GM23338 (cell line): ENCODE data around the gene ITGB5. TPM values are rescaled to one million over a fixed set of nuclear protein-coding genes. Genes with fewer than 3 reads are reported as not detected.

Source experiments
- ATAC-seq: fragments of 200-7000 bp; cut with Tn5 transposase; 3 replicates; pipeline ENCODE4 v1.9.1; 2020
- DNase-seq: peaks from one replicate; pipeline ENCODE4 v3.0.0-alpha.2; 2015; ENCODE audit warnings: low spot score
- H2AFZ ChIP-seq: fragments of 200-600 bp; sonication (generic); 2 replicates; pipeline ENCODE4 v1.8.0; 2016; ENCODE audit warnings: antibody characterized with exemption, mild to moderate bottlenecking, moderate library complexity
- H3F3A ChIP-seq: fragments of 200-600 bp; sonication (generic); replicated peaks from 2 replicates; pipeline ENCODE4 v1.8.0; 2017; ENCODE audit warnings: antibody characterized with exemption, mixed run types, low read depth
- H3K27ac ChIP-seq: fragments of 200-600 bp; sonication (generic); 2 replicates; pipeline ENCODE4 v1.6.1; 2016; ENCODE audit warnings: low read depth
- H3K27me3 ChIP-seq: fragments of 200-600 bp; sonication (generic); 2 replicates; pipeline ENCODE4 v1.8.0; 2016; ENCODE audit warnings: mild to moderate bottlenecking, mixed run types, moderate library complexity; ENCODE audit not compliant: insufficient read depth
- H3K36me3 ChIP-seq: fragments of 200-600 bp; sonication (generic); 2 replicates; pipeline ENCODE4 v1.8.0; 2016; ENCODE audit warnings: mild to moderate bottlenecking; ENCODE audit not compliant: insufficient read depth
- H3K4me1 ChIP-seq: fragments of 200-600 bp; sonication (generic); 2 replicates; pipeline ENCODE4 v1.8.0; 2016; ENCODE audit warnings: mild to moderate bottlenecking, moderate library complexity; ENCODE audit not compliant: insufficient read depth
- H3K4me2 ChIP-seq: fragments of 200-600 bp; sonication (generic); 2 replicates; pipeline ENCODE4 v1.7.1; 2017; ENCODE audit warnings: mixed run types
- H3K4me3 ChIP-seq: fragments of 200-600 bp; sonication (generic); 2 replicates; pipeline ENCODE4 v1.6.1; 2016; ENCODE audit warnings: mixed run types
- H3K79me2 ChIP-seq: fragments of 200-600 bp; sonication (generic); replicated peaks from 2 replicates; pipeline ENCODE4 v1.8.0; 2017; ENCODE audit warnings: mild to moderate bottlenecking; ENCODE audit not compliant: insufficient read depth
- H3K9me2 ChIP-seq: fragments of 200-600 bp; sonication (generic); 2 replicates; pipeline ENCODE4 v1.8.0; 2017; ENCODE audit not compliant: insufficient read depth
- H4K20me1 ChIP-seq: fragments of 200-600 bp; sonication (generic); replicated peaks from 2 replicates; pipeline ENCODE4 v1.8.0; 2017; ENCODE audit warnings: mild to moderate bottlenecking; ENCODE audit not compliant: insufficient read depth
- H3K27ac Mint-ChIP-seq: 2 replicates; pipeline ENCODE4 v1.8.0; 2020; ENCODE audit warnings: inconsistent platforms, mild to moderate bottlenecking, moderate library complexity, mixed read lengths
- H3K27me3 Mint-ChIP-seq: 3 replicates; pipeline ENCODE4 v1.8.0; 2022; ENCODE audit warnings: low read depth, mild to moderate bottlenecking, moderate library complexity, mixed read lengths, inconsistent platforms; ENCODE audit not compliant: insufficient read depth, poor library complexity
- H3K36me3 Mint-ChIP-seq: 3 replicates; pipeline ENCODE4 v1.8.0; 2021; ENCODE audit warnings: low read depth, mild to moderate bottlenecking, inconsistent platforms, moderate library complexity, mixed read lengths
- H3K4me1 Mint-ChIP-seq: 3 replicates; pipeline ENCODE4 v1.8.0; 2020; ENCODE audit warnings: mild to moderate bottlenecking, inconsistent platforms, mixed read lengths
- H3K4me3 Mint-ChIP-seq: 3 replicates; pipeline ENCODE4 v1.8.0; 2021; ENCODE audit warnings: moderate library complexity, mild to moderate bottlenecking, inconsistent platforms, mixed read lengths
- H3K9me3 Mint-ChIP-seq: 3 replicates; pipeline ENCODE4 v1.8.0; 2020; ENCODE audit warnings: moderate library complexity, mild to moderate bottlenecking, inconsistent platforms, mixed read lengths
- CREB1 ChIP-seq: fragments of 250-450 bp; sonication (Bioruptor Pico); IDR thresholded peaks from 2 replicates; pipeline ENCODE4 v1.5.0; 2020; ENCODE audit warnings: low read depth, mild to moderate bottlenecking, moderate library complexity
- EZH2 ChIP-seq: fragments of 200-600 bp; sonication (generic); IDR thresholded peaks from one replicate; pipeline ENCODE4 v1.8.0; 2017; ENCODE audit warnings: antibody characterized with exemption, mild to moderate bottlenecking, low read depth; ENCODE audit not compliant: unreplicated experiment
- JUNB ChIP-seq: IDR thresholded peaks from one replicate; pipeline ENCODE4 v1.6.1; 2016; ENCODE audit warnings: antibody characterized with exemption; ENCODE audit not compliant: unreplicated experiment
- NANOG ChIP-seq: IDR thresholded peaks from 2 replicates; pipeline ENCODE4 v1.6.1; 2016; ENCODE audit warnings: antibody characterized with exemption, borderline replicate concordance
- POLR2AphosphoS5 ChIP-seq: IDR thresholded peaks from 2 replicates; pipeline ENCODE4 v1.6.1; 2016; ENCODE audit warnings: antibody characterized with exemption, low read depth
- STAT1 ChIP-seq: IDR thresholded peaks from one replicate; pipeline ENCODE4 v1.6.1; 2016; ENCODE audit warnings: antibody characterized with exemption; ENCODE audit not compliant: unreplicated experiment
- ZNF114 ChIP-seq: fragments of 250-450 bp; sonication (Bioruptor Pico); IDR thresholded peaks from 2 replicates; pipeline ENCODE4 v1.5.0; 2020; ENCODE audit warnings: mild to moderate bottlenecking, moderate library complexity
- ZNF331 ChIP-seq: fragments of 250-450 bp; sonication (Bioruptor Pico); IDR thresholded peaks from 2 replicates; pipeline ENCODE4 v1.5.0; 2020; ENCODE audit warnings: low read depth, mild to moderate bottlenecking, moderate library complexity
- polyA plus RNA-seq: library from polyadenylated mRNA; unstranded; fragments of >200 nt; fragmentation: Nextera tagmentation; extraction: Ambion mirVana; gene quantifications from 2 replicates; pipeline ENCODE4 v1.2.1, GENCODE V29; 2016
- total RNA-seq: library from RNA; depleted of rRNA; stranded (reverse); fragments of >200 nt; shearing (Covaris generic); gene quantifications from 2 replicates; pipeline ENCODE4 v1.2.3, GENCODE V29; 2014
- TF ChIP-seq, protein P1 (sequence below): IDR thresholded peaks from one replicate; pipeline ENCODE4 v1.6.1; 2018; ENCODE audit warnings: antibody characterized with exemption; ENCODE audit not compliant: unreplicated experiment
- TF ChIP-seq, protein P2 (sequence below): IDR thresholded peaks from 2 replicates; pipeline ENCODE4 v1.6.1; 2016; ENCODE audit warnings: antibody characterized with exemption
- TF ChIP-seq, protein P3 (sequence below), 2 experiments: fragments of 200-600 bp in 1 of 2; sonication (generic) in 1 of 2; conservative IDR thresholded peaks; 2 replicates each; pipeline versions ENCODE4 v1.5.1 to v1.6.1; 2016 to 2017; ENCODE audit warnings: antibody characterized with exemption in 2 of 2, low read depth in 2 of 2, mild to moderate bottlenecking in 2 of 2, moderate library complexity in 1 of 2

Gene ITGB5
- total and polyA plus RNA-seq, 2 experiments from 2014 or later = 68.2 to 269 TPM

GRCh38 chr3:124823648-124824047 is 63.5 kb downstream of the ITGB5 start (continued):
- TF ChIP-seq ZNF331 (CRISPR knock-in tag) = no peak
- no peak for TF ChIP-seq POLR2AphosphoS5
- no peak for TF ChIP-seq NANOG
- TF ChIP-seq EZH2 = no peak
- TF ChIP-seq, protein P1, sequence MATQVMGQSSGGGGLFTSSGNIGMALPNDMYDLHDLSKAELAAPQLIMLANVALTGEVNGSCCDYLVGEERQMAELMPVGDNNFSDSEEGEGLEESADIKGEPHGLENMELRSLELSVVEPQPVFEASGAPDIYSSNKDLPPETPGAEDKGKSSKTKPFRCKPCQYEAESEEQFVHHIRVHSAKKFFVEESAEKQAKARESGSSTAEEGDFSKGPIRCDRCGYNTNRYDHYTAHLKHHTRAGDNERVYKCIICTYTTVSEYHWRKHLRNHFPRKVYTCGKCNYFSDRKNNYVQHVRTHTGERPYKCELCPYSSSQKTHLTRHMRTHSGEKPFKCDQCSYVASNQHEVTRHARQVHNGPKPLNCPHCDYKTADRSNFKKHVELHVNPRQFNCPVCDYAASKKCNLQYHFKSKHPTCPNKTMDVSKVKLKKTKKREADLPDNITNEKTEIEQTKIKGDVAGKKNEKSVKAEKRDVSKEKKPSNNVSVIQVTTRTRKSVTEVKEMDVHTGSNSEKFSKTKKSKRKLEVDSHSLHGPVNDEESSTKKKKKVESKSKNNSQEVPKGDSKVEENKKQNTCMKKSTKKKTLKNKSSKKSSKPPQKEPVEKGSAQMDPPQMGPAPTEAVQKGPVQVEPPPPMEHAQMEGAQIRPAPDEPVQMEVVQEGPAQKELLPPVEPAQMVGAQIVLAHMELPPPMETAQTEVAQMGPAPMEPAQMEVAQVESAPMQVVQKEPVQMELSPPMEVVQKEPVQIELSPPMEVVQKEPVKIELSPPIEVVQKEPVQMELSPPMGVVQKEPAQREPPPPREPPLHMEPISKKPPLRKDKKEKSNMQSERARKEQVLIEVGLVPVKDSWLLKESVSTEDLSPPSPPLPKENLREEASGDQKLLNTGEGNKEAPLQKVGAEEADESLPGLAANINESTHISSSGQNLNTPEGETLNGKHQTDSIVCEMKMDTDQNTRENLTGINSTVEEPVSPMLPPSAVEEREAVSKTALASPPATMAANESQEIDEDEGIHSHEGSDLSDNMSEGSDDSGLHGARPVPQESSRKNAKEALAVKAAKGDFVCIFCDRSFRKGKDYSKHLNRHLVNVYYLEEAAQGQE = no peak
- TF ChIP-seq, protein P2, sequence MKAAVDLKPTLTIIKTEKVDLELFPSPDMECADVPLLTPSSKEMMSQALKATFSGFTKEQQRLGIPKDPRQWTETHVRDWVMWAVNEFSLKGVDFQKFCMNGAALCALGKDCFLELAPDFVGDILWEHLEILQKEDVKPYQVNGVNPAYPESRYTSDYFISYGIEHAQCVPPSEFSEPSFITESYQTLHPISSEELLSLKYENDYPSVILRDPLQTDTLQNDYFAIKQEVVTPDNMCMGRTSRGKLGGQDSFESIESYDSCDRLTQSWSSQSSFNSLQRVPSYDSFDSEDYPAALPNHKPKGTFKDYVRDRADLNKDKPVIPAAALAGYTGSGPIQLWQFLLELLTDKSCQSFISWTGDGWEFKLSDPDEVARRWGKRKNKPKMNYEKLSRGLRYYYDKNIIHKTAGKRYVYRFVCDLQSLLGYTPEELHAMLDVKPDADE = no peak
- TF ChIP-seq, protein P3, sequence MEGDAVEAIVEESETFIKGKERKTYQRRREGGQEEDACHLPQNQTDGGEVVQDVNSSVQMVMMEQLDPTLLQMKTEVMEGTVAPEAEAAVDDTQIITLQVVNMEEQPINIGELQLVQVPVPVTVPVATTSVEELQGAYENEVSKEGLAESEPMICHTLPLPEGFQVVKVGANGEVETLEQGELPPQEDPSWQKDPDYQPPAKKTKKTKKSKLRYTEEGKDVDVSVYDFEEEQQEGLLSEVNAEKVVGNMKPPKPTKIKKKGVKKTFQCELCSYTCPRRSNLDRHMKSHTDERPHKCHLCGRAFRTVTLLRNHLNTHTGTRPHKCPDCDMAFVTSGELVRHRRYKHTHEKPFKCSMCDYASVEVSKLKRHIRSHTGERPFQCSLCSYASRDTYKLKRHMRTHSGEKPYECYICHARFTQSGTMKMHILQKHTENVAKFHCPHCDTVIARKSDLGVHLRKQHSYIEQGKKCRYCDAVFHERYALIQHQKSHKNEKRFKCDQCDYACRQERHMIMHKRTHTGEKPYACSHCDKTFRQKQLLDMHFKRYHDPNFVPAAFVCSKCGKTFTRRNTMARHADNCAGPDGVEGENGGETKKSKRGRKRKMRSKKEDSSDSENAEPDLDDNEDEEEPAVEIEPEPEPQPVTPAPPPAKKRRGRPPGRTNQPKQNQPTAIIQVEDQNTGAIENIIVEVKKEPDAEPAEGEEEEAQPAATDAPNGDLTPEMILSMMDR (conservative IDR thresholded peaks at IDR 0.05; ENCODE audit: low read depth in 2 of 2) = no peak

- Histone ChIP-seq H3K27ac (no peak overlapping the region), H4K20me1 (0 out of 2 replicates have a peak, but pooled peaks cover 2% of the 10 kb centered on the region), H3K79me2 (peaks cover 31% of the 10 kb centered on the region), H3K9me2 (no peaks in the 10 kb centered on the region), H3K4me1 (peaks cover 31% of the 10 kb centered on the region), H3K4me2 (no peak overlapping the region), H3K4me3 (no peak overlapping the region), H3K36me3 (peaks cover 19% of the 10 kb centered on the region; the same call in 1 of the 2 replicates), H3K27me3 (no peaks in the 10 kb centered on the region), H3F3A (peaks cover 2% of the 10 kb centered on the region), H2AFZ (no peak overlapping the region)
- no peak overlapping the region for H3K4me3 Mint-ChIP-seq
- ATAC-seq (no peak), DNase-seq (no peak)
- H3K36me3 Mint-ChIP-seq = peaks cover 47% of the 10 kb centered on the region
- H3K4me1 Mint-ChIP-seq = peaks cover 38% of the 10 kb centered on the region
- no peak overlapping the region for H3K27ac Mint-ChIP-seq
- no peaks in the 10 kb centered on the region for H3K9me3 Mint-ChIP-seq
- peaks cover 7% of the 10 kb centered on the region for H3K27me3 Mint-ChIP-seq
- TF ChIP-seq CREB1 (no peak), JUNB (no peak), STAT1 (no peak), POLR2AphosphoS5 (no peak), ZNF331 (CRISPR knock-in tag) (no peak), ZNF114 (CRISPR knock-in tag) (no peak)
- TF ChIP-seq, protein P1 = no peak
Observed at GRCh38 chr3:124823206-124823605, 64.0 kb downstream of the ITGB5 start.
